HG03097 (cell line): ENCODE measurements around the gene PCED1B.

Experiments
- ATAC-seq: cut with Tn5 transposase; IDR thresholded peaks from one replicate; pipeline ENCODE4 v1.9.1; 2021; ENCODE audit not compliant: unreplicated experiment, low FRiP score

PCED1B gene

GRCh38 chr12:47087088-47087688 lies 7.8 kb downstream of the PCED1B start:
- ATAC-seq: no peak

GRCh38 chr12:47088021-47088944 lies 8.9 kb downstream of the PCED1B start:
- ATAC-seq: no peak

GRCh38 chr12:47091009-47091408 lies 11.6 kb downstream of the PCED1B start:
- no peak for ATAC-seq

GRCh38 chr12:47094804-47095203 lies 15.4 kb downstream of the PCED1B start:
- no peak for ATAC-seq

- no peak for ATAC-seq
Observed at GRCh38 chr12:47095446-47096236, 16.2 kb downstream of the PCED1B start.

GRCh38 chr12:47097276-47097896 lies 18.0 kb downstream of the PCED1B start:
- no peak for ATAC-seq

- no peak for ATAC-seq
Observed at GRCh38 chr12:47098099-47098498, 18.7 kb downstream of the PCED1B start.

- ATAC-seq: no peak
Observed at GRCh38 chr12:47099610-47100009, 20.2 kb downstream of the PCED1B start.

GRCh38 chr12:47100160-47100559 lies 20.7 kb downstream of the PCED1B start:
- no peak for ATAC-seq

- ATAC-seq: no peak
Observed at GRCh38 chr12:47102406-47102805, 23.0 kb downstream of the PCED1B start.

- ATAC-seq: no peak
Observed at GRCh38 chr12:47102845-47103651, 23.6 kb downstream of the PCED1B start.

GRCh38 chr12:47105914-47106674 lies 26.7 kb downstream of the PCED1B start:
- ATAC-seq: no peak

GRCh38 chr12:47107446-47107845 lies 28.0 kb downstream of the PCED1B start:
- no peak for ATAC-seq

GRCh38 chr12:47107926-47108325 lies 28.5 kb downstream of the PCED1B start:
- ATAC-seq: no peak

GRCh38 chr12:47110011-47110541 lies 30.7 kb downstream of the PCED1B start:
- no peak for ATAC-seq

- no peak for ATAC-seq
Observed at GRCh38 chr12:47110718-47111391, 31.4 kb downstream of the PCED1B start.

- ATAC-seq: no peak
Observed at GRCh38 chr12:47111392-47111778, 32.0 kb downstream of the PCED1B start.

GRCh38 chr12:47111854-47112253 lies 32.4 kb downstream of the PCED1B start:
- no peak for ATAC-seq
